Karpas-422 (cell line): ENCODE results near the gene STK17A. TPM values are rescaled to one million over a fixed set of nuclear protein-coding genes. Genes with fewer than 3 reads are reported as not detected.

Experiments
- DNase-seq: peaks from one replicate; pipeline ENCODE4 v3.0.0-alpha.2; 2015
- H2AFZ ChIP-seq: fragments of 200-600 bp; sonication (generic); 2 replicates; pipeline ENCODE4 v1.6.1; 2014; ENCODE audit warnings: antibody characterized with exemption, low read length, mixed read lengths
- H3K27ac ChIP-seq: fragments of 200-600 bp; sonication (generic); 2 replicates; pipeline ENCODE4 v1.5.1; 2014; ENCODE audit warnings: mild to moderate bottlenecking, low read length, moderate library complexity
- H3K27me3 ChIP-seq: fragments of 200-600 bp; sonication (generic); 2 replicates; pipeline ENCODE4 v1.6.1; 2014; ENCODE audit warnings: low read length, mixed read lengths
- H3K36me3 ChIP-seq: fragments of 200-600 bp; sonication (generic); 2 replicates; pipeline ENCODE4 v1.6.1; 2014; ENCODE audit warnings: low read length, mixed read lengths; ENCODE audit not compliant: insufficient read depth
- H3K4me1 ChIP-seq: fragments of 200-600 bp; sonication (generic); 2 replicates; pipeline ENCODE4 v1.6.1; 2014; ENCODE audit warnings: mild to moderate bottlenecking, low read length, mixed read lengths
- H3K4me2 ChIP-seq: fragments of 200-600 bp; sonication (generic); 2 replicates; pipeline ENCODE4 v1.6.1; 2014; ENCODE audit warnings: low read length, low read depth, mild to moderate bottlenecking; ENCODE audit not compliant: poor library complexity, severe bottlenecking
- H3K4me3 ChIP-seq: fragments of 200-600 bp; sonication (generic); 2 replicates; pipeline ENCODE4 v1.5.1; 2014; ENCODE audit warnings: mild to moderate bottlenecking, antibody characterized with exemption, low read length, mixed read lengths
- H3K79me2 ChIP-seq: fragments of 200-600 bp; sonication (generic); 2 replicates; pipeline ENCODE4 v1.6.1; 2014; ENCODE audit warnings: mild to moderate bottlenecking, low read length, mixed read lengths
- H3K9ac ChIP-seq: fragments of 200-600 bp; sonication (generic); 2 replicates; pipeline ENCODE4 v1.6.0; 2014; ENCODE audit warnings: low read length
- H3K9me2 ChIP-seq: fragments of 200-600 bp; sonication (generic), shearing (Covaris generic); replicated peaks from 2 replicates; pipeline ENCODE4 v1.6.0; 2014; ENCODE audit warnings: mild to moderate bottlenecking, low read length, moderate library complexity; ENCODE audit not compliant: insufficient read depth
- H3K9me3 ChIP-seq: fragments of 300-700, 200-600 bp; sonication (generic); 2 replicates; pipeline ENCODE4 v1.6.1; 2014; ENCODE audit warnings: low read length, mixed read lengths
- H4K20me1 ChIP-seq: fragments of 200-600 bp; sonication (generic); 2 replicates; pipeline ENCODE4 v1.6.1; 2014; ENCODE audit warnings: mild to moderate bottlenecking, antibody characterized with exemption, low read length, low read depth; ENCODE audit not compliant: insufficient read depth
- total RNA-seq: library from RNA; depleted of rRNA; stranded (reverse); fragments of >200 nt; shearing (Covaris generic); gene quantifications from 2 replicates; pipeline ENCODE4 v1.2.3, GENCODE V29; 2014; ENCODE audit warnings: low replicate concordance

The STK17A gene
- total RNA-seq, 1 experiment from 2014 or later = 8.2 TPM

DNA sequence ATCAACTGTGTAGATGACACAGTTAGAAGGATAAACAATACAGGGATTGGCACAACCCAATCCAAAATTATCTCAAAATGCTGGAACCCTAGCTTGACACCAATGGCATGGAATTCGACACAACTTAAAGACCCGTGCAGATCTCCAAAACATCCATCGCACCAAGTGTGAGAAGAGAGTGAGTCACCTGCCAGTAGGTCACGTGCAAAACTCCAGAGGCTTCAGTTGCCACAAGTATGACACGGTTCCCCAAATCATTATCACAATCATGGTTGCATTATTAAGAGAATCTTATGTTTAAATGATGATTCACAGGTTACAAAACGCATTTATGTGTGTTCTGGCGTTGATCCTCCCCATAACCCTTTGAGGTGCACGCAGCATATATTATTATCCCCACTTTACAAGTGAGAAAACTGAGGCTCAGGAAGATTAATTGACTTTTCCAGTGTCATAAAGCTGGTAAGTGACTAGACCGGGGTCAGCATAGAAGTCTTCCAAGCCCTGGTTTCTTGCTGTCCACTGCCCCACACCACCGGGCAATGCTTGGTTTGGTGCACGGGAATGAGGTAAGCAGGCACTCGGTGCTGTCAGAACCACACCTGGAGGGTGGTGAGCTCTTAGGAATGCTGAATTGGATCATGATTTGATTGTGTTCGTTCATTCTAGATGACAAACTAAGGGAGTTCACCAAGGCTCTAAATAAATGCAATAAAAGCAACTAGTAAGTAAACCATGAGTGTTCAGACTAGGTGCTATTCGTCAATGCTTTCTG, 23.6 kb upstream of the STK17A start:
- no peak overlapping the region for H3K27ac ChIP-seq
- H3K27me3 ChIP-seq = no peaks in the 10 kb centered on the region
- DNase-seq = no peak
- H3K4me3 ChIP-seq = no peak overlapping the region
- H3K36me3 ChIP-seq = no peaks in the 10 kb centered on the region
- H3K9me2 ChIP-seq = no peaks in the 10 kb centered on the region
- no peaks in the 10 kb centered on the region for H3K9me3 ChIP-seq
- no peak overlapping the region for H3K4me2 ChIP-seq
- no peaks in the 10 kb centered on the region for H3K4me1 ChIP-seq
- no peaks in the 10 kb centered on the region for H4K20me1 ChIP-seq
- H3K9ac ChIP-seq = no peak overlapping the region
- no peak overlapping the region for H2AFZ ChIP-seq
- no peaks in the 10 kb centered on the region for H3K79me2 ChIP-seq

DNA sequence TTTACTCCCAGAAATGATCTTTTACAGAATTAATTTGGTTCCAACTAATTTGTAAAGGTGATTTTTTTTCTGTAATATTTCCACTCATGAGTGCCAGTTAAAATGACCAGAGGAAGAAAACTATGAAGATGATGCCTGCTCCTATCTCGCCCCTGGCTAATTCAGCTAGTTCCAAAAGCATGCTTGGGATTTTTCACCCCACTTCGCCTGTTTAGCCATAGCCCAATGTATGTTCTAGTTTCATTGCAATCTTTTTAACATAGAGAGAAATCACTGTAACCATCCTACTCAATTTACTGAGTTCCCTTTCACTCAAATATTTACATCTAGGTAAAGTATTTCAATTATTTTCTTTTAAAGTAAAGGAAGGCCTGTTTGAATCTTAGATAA, 23.0 kb upstream of the STK17A start:
- Histone ChIP-seq H3K27ac (no peak overlapping the region), H3K36me3 (no peaks in the 10 kb centered on the region), H3K4me2 (no peak overlapping the region), H3K79me2 (no peaks in the 10 kb centered on the region), H2AFZ (no peak overlapping the region), H3K4me3 (no peak overlapping the region), H3K27me3 (no peaks in the 10 kb centered on the region), H3K9ac (no peak overlapping the region), H3K9me2 (no peaks in the 10 kb centered on the region), H3K4me1 (no peaks in the 10 kb centered on the region), H3K9me3 (no peaks in the 10 kb centered on the region), H4K20me1 (no peaks in the 10 kb centered on the region)
- no peak for DNase-seq

DNA sequence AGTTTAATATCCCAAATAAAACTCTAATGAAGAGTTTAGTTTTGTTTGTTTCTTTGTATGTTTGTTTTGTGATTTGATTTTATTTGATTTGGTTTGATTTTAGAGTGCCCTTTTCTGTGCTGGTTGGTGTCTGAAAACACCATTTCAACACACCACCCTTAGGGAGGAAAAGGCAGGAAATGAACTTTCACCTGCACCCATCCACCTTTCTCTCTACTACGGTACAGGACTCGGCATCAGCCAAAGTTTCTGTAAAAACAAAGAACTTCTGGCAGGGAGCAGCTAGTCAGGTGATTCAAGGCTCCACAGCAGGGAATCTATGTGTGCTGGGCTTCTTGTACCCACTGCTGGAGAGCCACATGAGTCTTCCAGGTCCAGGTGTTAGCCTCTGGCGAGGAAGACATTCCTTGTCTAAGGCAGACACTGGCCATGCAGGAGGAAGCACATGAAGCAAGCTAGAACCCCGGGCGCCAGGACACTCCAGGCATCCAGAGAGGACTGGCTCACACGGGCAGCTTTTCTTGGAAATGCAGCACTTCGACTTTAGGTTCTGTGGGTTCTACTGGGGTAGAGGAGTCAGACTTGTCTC, 22.1 kb upstream of the STK17A start:
- Histone ChIP-seq H3K9ac (no peak overlapping the region), H2AFZ (no peak overlapping the region), H3K36me3 (no peaks in the 10 kb centered on the region), H3K27ac (no peak overlapping the region), H3K4me1 (no peaks in the 10 kb centered on the region), H3K4me3 (no peak overlapping the region), H3K9me2 (no peaks in the 10 kb centered on the region), H3K79me2 (no peaks in the 10 kb centered on the region), H4K20me1 (no peaks in the 10 kb centered on the region), H3K4me2 (no peak overlapping the region), H3K27me3 (no peaks in the 10 kb centered on the region), H3K9me3 (no peaks in the 10 kb centered on the region)
- no peak for DNase-seq

DNA sequence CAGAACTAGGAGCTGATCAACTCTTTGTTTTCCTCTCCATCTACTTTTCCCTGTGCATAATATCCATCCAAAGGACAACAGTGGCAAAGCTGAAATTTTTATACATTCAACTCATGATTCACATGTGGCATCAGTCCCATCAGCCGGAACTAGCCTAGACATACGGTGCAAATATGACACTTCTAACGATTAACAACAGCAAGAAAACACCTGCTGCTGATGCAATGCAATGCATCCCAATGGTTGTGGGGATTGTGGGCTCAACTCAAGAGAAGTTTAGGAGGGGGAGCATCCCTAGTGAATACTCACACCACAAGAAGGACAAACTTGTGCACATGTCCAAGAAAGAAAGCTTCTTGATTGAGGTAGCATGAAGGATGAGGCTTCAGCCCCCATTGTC, 20.5 kb upstream of the STK17A start:
- H3K4me1 ChIP-seq = no peaks in the 10 kb centered on the region
- H3K36me3 ChIP-seq = no peaks in the 10 kb centered on the region
- H3K9me2 ChIP-seq = no peaks in the 10 kb centered on the region
- H3K79me2 ChIP-seq = no peaks in the 10 kb centered on the region
- H2AFZ ChIP-seq = no peak overlapping the region
- no peak overlapping the region for H3K9ac ChIP-seq
- no peaks in the 10 kb centered on the region for H4K20me1 ChIP-seq
- H3K4me3 ChIP-seq = no peak overlapping the region
- no peak for DNase-seq
- no peak overlapping the region for H3K4me2 ChIP-seq
- no peaks in the 10 kb centered on the region for H3K9me3 ChIP-seq
- H3K27me3 ChIP-seq = no peaks in the 10 kb centered on the region
- H3K27ac ChIP-seq = no peak overlapping the region

DNA sequence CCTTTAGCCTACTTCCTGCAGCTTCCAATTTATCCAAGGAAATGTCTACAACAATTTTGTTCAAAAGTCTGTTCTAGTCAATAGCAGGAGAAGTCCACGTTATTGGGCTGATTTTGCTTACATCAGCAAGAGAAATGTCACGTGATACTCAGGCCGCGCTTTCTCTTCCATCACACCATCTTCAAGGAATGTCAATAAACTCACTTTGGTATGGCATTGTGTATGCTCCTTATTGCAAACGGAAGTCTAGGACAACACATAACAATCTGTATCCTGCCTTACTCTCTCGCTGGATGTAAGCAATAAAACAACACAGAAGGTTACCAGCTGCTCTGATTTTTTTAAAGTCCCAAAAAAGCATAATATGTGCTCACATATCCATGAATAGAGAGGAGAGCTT, 17.1 kb upstream of the STK17A start:
- H3K36me3 ChIP-seq = no peaks in the 10 kb centered on the region
- H2AFZ ChIP-seq = no peak overlapping the region
- no peaks in the 10 kb centered on the region for H3K9me3 ChIP-seq
- H3K9ac ChIP-seq = no peak overlapping the region
- no peaks in the 10 kb centered on the region for H3K9me2 ChIP-seq
- H3K27me3 ChIP-seq = no peaks in the 10 kb centered on the region
- no peak overlapping the region for H3K4me3 ChIP-seq
- no peak overlapping the region for H3K27ac ChIP-seq
- no peaks in the 10 kb centered on the region for H4K20me1 ChIP-seq
- H3K4me1 ChIP-seq = no peaks in the 10 kb centered on the region
- no peaks in the 10 kb centered on the region for H3K79me2 ChIP-seq
- no peak for DNase-seq
- no peak overlapping the region for H3K4me2 ChIP-seq

DNA sequence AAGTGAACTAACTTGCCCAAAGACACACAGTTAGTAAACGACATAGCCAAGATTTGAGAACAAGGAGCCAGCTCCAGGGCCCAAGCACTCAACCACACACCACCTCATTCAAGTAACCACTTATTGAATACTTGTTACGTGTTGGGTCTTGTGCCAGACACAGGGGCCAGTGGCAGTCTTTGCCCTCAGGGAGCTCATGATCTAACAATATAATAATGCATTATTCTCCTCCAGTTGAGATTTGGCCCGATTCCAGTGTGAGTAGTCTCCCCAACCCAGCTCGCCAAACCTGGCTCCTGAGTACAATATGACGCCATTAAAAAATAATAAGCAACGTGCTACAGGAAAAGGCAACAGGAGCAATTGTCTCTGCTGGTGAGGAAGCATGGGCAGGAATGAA, 14.4 kb upstream of the STK17A start:
- no peaks in the 10 kb centered on the region for H3K27me3 ChIP-seq
- no peaks in the 10 kb centered on the region for H3K9me3 ChIP-seq
- no peak overlapping the region for H2AFZ ChIP-seq
- H4K20me1 ChIP-seq = no peaks in the 10 kb centered on the region
- DNase-seq = no peak
- H3K9me2 ChIP-seq = no peaks in the 10 kb centered on the region
- H3K4me1 ChIP-seq = no peaks in the 10 kb centered on the region
- H3K27ac ChIP-seq = no peak overlapping the region
- no peaks in the 10 kb centered on the region for H3K36me3 ChIP-seq
- no peak overlapping the region for H3K4me3 ChIP-seq
- H3K79me2 ChIP-seq = no peaks in the 10 kb centered on the region
- no peak overlapping the region for H3K9ac ChIP-seq
- no peak overlapping the region for H3K4me2 ChIP-seq

DNA sequence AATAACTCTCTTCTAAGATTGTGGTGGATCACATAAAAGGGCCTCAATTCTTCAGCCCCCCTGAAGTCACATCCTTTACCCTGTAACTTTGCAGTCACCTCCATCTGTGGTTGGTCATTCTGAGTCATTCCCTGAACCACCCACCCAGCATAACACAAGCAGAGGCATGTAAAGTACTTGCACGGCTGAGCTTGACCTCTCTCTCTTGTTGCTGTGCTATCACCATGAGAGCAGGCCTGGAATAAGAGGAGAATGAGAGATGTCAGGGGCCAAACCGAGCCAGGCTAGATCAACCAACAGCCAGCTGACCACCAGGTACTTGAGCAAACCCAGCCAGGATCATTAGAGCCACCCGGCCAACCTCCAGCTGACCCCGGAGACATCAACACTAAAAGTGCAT, 13.5 kb upstream of the STK17A start:
- no peak overlapping the region for H2AFZ ChIP-seq
- H3K9me3 ChIP-seq = no peaks in the 10 kb centered on the region
- no peaks in the 10 kb centered on the region for H4K20me1 ChIP-seq
- no peak overlapping the region for H3K4me2 ChIP-seq
- no peaks in the 10 kb centered on the region for H3K36me3 ChIP-seq
- no peak overlapping the region for H3K27ac ChIP-seq
- no peak for DNase-seq
- no peaks in the 10 kb centered on the region for H3K27me3 ChIP-seq
- H3K4me3 ChIP-seq = no peak overlapping the region
- H3K4me1 ChIP-seq = no peaks in the 10 kb centered on the region
- no peaks in the 10 kb centered on the region for H3K9me2 ChIP-seq
- no peaks in the 10 kb centered on the region for H3K79me2 ChIP-seq
- no peak overlapping the region for H3K9ac ChIP-seq

DNA sequence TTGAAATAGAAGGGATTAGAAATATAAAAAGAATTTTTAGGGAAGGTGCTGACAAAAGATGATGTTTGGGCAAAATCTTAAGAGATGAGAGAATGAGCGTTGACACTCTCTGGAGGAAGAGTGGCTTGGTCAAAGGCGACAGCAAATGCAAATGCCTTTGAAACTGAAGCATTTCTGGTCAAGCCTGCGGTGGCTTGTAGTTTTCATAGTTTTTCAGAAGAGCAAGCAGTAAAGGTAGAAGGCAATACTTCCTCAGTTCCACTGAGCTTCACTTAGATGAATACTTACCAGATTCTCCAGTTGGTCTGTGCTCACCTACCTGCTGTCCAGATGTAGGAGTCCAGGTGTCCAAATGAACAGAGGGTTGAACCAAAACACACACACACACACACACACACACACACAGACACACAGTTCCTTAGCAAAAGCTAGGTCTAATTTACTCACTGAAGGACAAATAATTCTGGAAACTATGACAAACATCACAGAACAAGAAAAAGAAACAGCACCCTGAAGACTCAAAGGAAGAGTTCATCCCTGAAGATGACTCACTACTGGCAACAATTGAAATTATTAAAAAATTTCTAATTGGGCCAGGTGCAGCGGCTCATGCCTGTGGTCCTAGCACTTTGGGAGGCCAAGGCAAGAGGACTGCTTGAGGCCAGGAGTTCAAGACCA, 12.1 kb upstream of the STK17A start:
- Histone ChIP-seq H3K9me3 (no peaks in the 10 kb centered on the region), H3K4me2 (no peak overlapping the region), H3K36me3 (no peaks in the 10 kb centered on the region), H3K4me1 (no peaks in the 10 kb centered on the region), H2AFZ (no peak overlapping the region), H3K9ac (no peak overlapping the region), H3K27me3 (no peaks in the 10 kb centered on the region), H3K9me2 (no peaks in the 10 kb centered on the region), H3K79me2 (no peaks in the 10 kb centered on the region), H3K4me3 (no peak overlapping the region), H3K27ac (no peak overlapping the region), H4K20me1 (no peaks in the 10 kb centered on the region)
- DNase-seq = no peak
